Testis (tissue), 2 donors: ENCODE data around the gene LACTB.

ENCODE experiments used
- CTCF ChIP-seq, 3 experiments: fragments of 450-650 bp in 2 of 3; fragments of 200-600 bp in 1 of 3; sonication (generic) in 1 of 3; IDR thresholded peaks; one replicate each; pipeline ENCODE4 v1.5.1; 2016 to 2019; ENCODE audit warnings: antibody characterized with exemption in 3 of 3, mild to moderate bottlenecking in 2 of 3, moderate library complexity in 1 of 3
- POLR2A ChIP-seq: fragments of 450-650 bp; IDR thresholded peaks from one replicate; pipeline ENCODE4 v1.6.1; 2017; ENCODE audit warnings: antibody characterized with exemption, mild to moderate bottlenecking, moderate library complexity

DNA sequence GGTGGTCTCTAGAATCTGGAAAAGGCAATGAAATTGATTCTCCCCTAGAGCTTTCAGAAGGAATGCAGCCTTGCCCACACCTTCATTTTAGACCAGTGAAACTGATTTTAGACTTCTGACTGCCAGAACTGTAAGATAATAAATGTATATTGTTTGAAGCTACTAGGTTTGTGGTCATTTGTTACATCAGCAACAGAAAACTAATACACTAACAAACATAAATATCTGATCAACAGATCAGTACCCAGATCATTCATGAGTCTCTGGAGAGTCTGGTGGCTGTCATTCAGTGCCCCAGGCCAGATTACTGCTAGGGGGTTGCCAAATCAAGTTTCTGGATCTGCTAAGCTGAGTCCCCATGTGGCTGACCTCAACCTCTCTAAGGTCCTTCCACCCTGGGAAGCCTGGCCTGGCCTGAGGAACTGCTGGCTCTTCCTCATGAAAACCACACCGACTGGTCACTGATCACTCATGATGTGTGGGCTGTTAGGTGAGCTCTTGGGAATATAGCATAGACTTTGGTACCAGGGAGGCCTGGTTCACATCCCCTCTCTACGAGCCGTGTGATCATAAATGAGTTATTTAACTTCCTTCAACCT lies 11.1 kb upstream of the LACTB start:
- no peak for TF ChIP-seq CTCF (IDR thresholded peaks at IDR 0.05)
- TF ChIP-seq POLR2A, result no peak
